Measurements from ENCODE around the gene MYRFL.

GRCh38 chr12:69987579-69988091 lies 162.6 kb downstream of the MYRFL start:
- TF ChIP-seq TAF1 (IDR thresholded peaks at IDR 0.05; ENCODE audit: low read depth, low read length) (no peak), POLR2A (IDR thresholded peaks at IDR 0.05; ENCODE audit: low read depth, low read length) (no peak)

All from GM12891 (cell line).